Keratinocyte (primary cell): ENCODE results near the gene RER1.

ENCODE experiments used
- CTCF ChIP-seq, 3 experiments: IDR thresholded peaks in 1 of 3; conservative IDR thresholded peaks in 1 of 3; optimal IDR thresholded peaks in 1 of 3; 2 replicates in 2 of 3; 3 replicates in 1 of 3; pipeline versions ENCODE3 to v1.5.1; 2011; ENCODE audit warnings: low read length in 3 of 3, mild to moderate bottlenecking in 3 of 3, moderate library complexity in 2 of 3, control low read depth in 1 of 3, inconsistent platforms in 1 of 3; ENCODE audit not compliant: insufficient read depth in 2 of 3; ENCODE audit errors: extremely low read depth in 1 of 3
- EZH2 ChIP-seq: IDR thresholded peaks from one replicate; pipeline ENCODE4 v1.6.1; 2012; ENCODE audit warnings: inconsistent platforms, mild to moderate bottlenecking, low read length, moderate library complexity

- TF ChIP-seq CTCF (optimal IDR thresholded peaks at IDR 0.05 in 1 of 3, IDR thresholded peaks at IDR 0.05 in 1 of 3, conservative IDR thresholded peaks at IDR 0.05 in 1 of 3; ENCODE audit: extremely low read depth in 1 of 3, insufficient read depth in 2 of 3, low read length in 3 of 3) = no peak
- TF ChIP-seq EZH2 = no peak
Observed at GRCh38 chr1:2409745-2410144, 18.1 kb downstream of the RER1 start.
